Measurements from ENCODE around the gene KYAT1. TPM values are rescaled to one million over a fixed set of nuclear protein-coding genes. Genes with fewer than 3 reads are reported as not detected.
"Not testable (repeated sequence)": the region's sequence is repeated elsewhere in the genome, so short reads cannot be mapped to it uniquely, and the experiment has no call there.

KYAT1 gene
- total RNA-seq, 4 donors from 2014 or later = 4.0 to 9.4 (median 5.7) TPM

DNA sequence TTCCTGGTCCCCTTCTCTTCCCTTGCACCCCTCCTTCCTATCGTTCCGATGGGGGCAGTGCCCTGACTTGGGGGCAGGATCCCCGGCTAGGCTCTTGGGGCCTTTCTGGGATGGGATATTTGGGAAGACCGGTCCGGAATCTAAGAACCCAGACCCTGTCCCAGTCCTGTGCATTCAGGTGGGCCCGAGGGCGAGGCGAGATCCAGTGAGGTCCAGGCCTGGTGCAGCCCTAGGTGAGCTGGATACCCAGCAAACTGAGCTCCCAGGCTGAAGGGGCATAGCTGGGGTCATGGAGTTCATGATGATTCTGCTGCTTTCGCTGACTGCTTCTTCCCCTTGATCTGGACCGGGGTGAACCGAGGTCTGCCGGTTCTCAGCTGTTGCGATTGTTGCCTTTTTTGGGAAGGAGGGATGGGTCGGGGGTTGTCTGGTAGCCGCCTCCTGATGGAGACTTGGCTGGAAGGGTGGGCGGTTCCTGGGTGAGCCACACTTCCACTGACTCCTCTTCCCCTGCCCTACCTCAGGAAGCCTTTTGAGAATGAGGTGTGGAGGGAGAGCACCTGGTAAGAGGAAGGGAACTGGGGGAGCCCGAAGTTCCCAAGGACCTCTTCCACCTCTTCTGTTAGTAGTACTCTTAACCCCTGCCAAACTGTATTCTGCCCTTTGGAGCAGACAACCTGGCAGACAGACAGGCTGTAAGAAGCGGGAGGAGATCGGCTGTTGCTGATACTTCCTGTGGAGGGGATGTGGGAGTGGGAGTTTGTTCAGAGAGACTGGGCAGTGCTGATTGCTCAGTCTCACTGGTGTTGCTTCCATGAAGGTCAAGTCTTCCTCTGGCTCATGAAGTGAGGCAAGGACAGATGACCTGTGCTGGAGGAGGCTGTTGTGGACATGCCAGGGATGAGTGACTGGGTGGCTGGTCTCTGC, 1.2 kb upstream of the KYAT1 start:
- peaks cover 41 to 77% (median 58%) of the 10 kb centered on the region in 3 donors for H3K4me1 ChIP-seq
- intact Hi-C loops (cut with DNase I) = no loop called here
- 0% methylated on average over 11 of the region's 19 CpGs for WGBS, 2 donors
- no peak for DNase-seq
- no peaks in the 10 kb centered on the region for H3K27me3 ChIP-seq
- peaks cover 8 to 37% (median 8%) of the 10 kb centered on the region in 3 donors for H3K36me3 ChIP-seq
- peak overlapping the region; percentile 76 to 99 (median 84) for H3K4me3 ChIP-seq
- H3K9me3 ChIP-seq = no peaks in the 10 kb centered on the region
- H3K27ac ChIP-seq = peak overlapping the region; percentile 97 to 100 (median 99)
- TF ChIP-seq POLR2A (IDR thresholded peaks at IDR 0.05) = peak in 1 of 4 donors; percentile 23
- TF ChIP-seq CTCF (IDR thresholded peaks at IDR 0.05) = peak in 1 of 6 experiments; percentile 4

- WGBS, 2 donors = 83 to 87% methylated on average over 5 of the region's 5 CpGs
- Histone ChIP-seq H3K9me3 (no peaks in the 10 kb centered on the region), H3K4me3 (no peak overlapping the region), H3K27me3 (no peaks in the 10 kb centered on the region), H3K4me1 (peaks cover 6 to 41% (median 14%) of the 10 kb centered on the region in 3 donors), H3K27ac (no peak overlapping the region), H3K36me3 (no peaks in the 10 kb centered on the region)
- no peak for DNase-seq
- TF ChIP-seq CTCF (IDR thresholded peaks at IDR 0.05) = no peak
- TF ChIP-seq POLR2A (IDR thresholded peaks at IDR 0.05) = no peak
- intact Hi-C loops (cut with DNase I) = no loop called here
These were observed 3.9 kb downstream of the KYAT1 start for GRCh38 chr9:128877852-128878251.

DNA sequence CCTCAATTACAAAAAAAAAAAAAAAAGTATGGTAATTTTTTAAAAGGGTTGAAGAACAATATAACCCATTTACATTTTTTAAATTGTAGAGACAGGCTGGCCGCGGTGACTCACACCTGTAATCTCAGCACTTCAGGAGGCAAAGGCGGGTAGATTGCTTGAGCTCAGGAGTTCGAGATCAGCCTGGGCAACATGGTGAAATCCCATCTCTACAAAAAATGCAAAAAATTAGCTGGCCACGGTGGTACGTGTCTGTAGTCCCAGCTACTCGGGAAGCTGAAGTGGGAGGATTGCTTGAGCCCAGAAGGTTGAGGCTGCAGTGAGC, 10.8 kb downstream of the KYAT1 start:
- intact Hi-C loops (cut with DNase I); DNase-seq; H3K9me3 ChIP-seq; H3K4me3 ChIP-seq; H3K27me3 ChIP-seq; H3K27ac ChIP-seq: not testable (repeated sequence)
- 84 to 90% methylated on average over 7 of the region's 7 CpGs for WGBS, 2 donors
- peaks cover 0 to 11% (median 4%) of the 10 kb centered on the region in 3 donors for H3K4me1 ChIP-seq
- peaks cover 0 to 12% (median 0%) of the 10 kb centered on the region in 3 donors for H3K36me3 ChIP-seq

GRCh38 chr9:128870128-128870940, 11.4 kb downstream of the KYAT1 start:
- no peaks in the 10 kb centered on the region for H3K27me3 ChIP-seq
- H3K4me1 ChIP-seq = peaks cover 0 to 11% (median 4%) of the 10 kb centered on the region in 3 donors
- no peak overlapping the region for H3K4me3 ChIP-seq
- intact Hi-C loops (cut with DNase I) = no loop called here
- TF ChIP-seq CTCF (IDR thresholded peaks at IDR 0.05) (no peak), POLR2A (IDR thresholded peaks at IDR 0.05) (no peak)
- H3K36me3 ChIP-seq = peaks cover 0 to 12% (median 0%) of the 10 kb centered on the region in 3 donors
- no peaks in the 10 kb centered on the region for H3K9me3 ChIP-seq
- DNase-seq = no peak
- 87 to 89% methylated on average over 7 of the region's 7 CpGs for WGBS, 2 donors
- no peak overlapping the region for H3K27ac ChIP-seq

DNA sequence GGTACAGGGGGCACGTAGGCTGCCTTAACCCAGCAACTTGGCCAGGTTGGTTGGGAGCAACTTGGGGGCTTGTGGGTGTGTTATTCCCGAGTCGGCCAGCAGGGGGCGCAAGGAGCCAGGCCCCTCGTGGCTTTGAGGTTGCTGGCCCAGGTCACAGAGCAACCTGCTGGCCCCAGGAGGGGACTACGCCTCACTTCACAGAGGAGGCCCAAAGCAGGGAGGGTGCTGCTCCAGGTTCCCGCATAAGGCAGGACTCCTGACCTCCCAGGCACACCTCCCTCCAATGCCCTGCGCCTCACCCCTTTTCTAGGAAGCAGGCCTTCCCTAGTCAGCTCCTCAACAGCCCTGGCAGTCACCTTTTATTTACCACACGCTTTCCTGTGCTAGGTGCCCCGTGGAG, 18.1 kb downstream of the KYAT1 start:
- H3K9me3 ChIP-seq = no peaks in the 10 kb centered on the region
- no peaks in the 10 kb centered on the region for H3K27me3 ChIP-seq
- H3K4me1 ChIP-seq = peaks cover 6 to 52% (median 28%) of the 10 kb centered on the region in 3 donors
- no peak for DNase-seq
- peak overlapping the region; percentile 14 to 81 (median 44) for H3K27ac ChIP-seq
- TF ChIP-seq CTCF (IDR thresholded peaks at IDR 0.05) (peak; percentile 93 to 99 (median 97)), POLR2A (IDR thresholded peaks at IDR 0.05) (no peak)
- no peak overlapping the region for H3K4me3 ChIP-seq
- intact Hi-C loops (cut with DNase I) = loop anchor here (5.0 kb wide), 1 partner anchor 64 kb away; no protein-coding TSS in a partner anchor
- H3K36me3 ChIP-seq = no peaks in the 10 kb centered on the region
- 0 to 21% methylated on average over 2 to 10 of the region's 10 CpGs for WGBS, 2 donors
